ELF-1 (cell line): ENCODE measurements around the gene UNC119.

Experiments used
- DNase-seq: peaks from one replicate; pipeline ENCODE4 v3.0.0-alpha.2; 2016; ENCODE audit warnings: low read depth, low spot score

UNC119 gene

DNA sequence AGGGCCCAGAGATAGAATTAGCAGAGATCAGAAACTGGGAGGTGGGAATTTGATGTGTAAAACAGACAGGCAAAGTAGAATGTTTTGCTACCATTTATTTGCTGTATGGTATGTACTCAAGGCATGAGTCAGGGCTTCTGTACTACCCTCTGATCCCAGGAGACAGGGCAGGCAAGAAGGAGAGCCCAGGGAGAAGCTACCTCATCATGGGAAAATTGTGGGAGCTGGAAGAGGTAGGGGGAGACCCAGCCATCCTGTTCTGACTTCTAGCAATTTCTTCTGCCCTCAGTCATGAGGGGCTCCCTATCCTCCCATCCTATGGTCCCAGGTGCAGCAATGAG lies 20.6 kb upstream of the UNC119 start:
- no peak for DNase-seq

- no peak for DNase-seq
These were observed 20.0 kb upstream of the UNC119 start for GRCh38 chr17:28572259-28573039.

DNA sequence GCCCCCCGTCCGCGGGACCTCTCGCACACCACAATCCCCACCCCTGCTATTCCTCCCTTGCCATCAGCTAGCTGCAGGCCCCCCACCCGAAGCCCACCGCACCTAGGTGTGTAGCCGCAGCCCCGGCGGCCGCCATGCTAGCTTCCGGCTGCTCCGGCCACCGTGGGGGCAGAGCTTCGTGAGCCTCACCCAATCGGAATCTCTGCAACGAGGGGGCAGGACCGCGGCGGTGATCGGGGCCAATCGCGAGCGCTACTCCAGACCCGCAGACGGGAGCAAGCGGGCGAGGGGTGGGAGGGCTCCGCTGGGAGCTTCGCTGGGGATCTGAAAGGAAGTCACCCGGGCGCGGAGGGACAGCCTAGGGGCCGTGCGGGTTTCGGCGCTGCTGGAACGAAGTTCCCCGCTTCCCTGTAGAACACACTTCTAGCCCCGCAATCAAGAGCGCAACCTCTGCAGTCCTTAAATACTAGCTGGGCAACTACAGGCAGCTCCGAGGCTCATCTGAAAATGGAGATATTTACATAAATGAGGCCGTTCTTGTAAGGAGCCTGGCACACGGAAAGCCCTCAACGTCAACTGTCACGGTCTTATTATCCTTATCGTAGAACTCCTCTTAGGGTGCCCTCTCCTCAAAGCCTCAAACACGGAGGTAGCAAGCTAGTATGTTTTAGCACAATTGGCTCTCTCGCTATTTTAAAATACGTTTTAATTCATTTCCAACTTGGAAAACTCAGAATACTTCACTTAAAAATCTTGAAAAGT lies 19.1 kb upstream of the UNC119 start, which contains the start of gene PIGS:
TSS of gene PIGS (minus strand) at position 164 of the 762 bp plus-strand sequence. CDS start at position 136, 28 bp downstream.
- DNase-seq: peak; percentile 94

DNA sequence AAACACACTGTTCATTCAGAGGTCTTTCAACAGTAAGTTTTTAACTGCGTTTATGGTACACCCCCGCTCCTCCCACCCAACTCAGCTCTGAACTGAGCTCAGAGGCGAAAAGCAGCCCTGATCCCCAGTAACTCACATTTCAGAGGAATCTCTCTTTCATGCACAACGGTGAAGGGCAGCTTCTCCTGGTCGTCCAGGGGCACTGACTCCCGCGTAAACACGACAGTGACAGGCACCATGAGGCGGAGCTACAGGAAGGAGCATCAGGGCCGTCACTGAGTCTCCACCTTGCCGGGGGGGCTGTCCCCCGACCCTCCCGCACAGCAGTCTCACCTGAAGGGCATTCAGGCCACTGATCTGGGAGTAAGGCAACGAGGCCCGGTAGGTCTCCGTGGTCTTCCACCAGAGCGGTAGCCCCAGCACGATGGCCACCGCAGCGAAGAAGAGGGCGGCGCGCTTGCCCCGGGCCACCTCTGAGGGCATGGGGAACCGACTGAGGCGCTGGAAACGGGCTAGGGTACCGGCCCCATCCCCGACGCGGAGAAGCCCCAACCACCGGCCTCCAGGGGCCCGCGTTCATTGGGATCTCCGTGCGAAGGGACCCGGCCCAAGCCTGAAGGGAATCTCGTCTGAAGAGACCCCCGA lies 18.4 kb upstream of the UNC119 start:
- peak; percentile 63 for DNase-seq

GRCh38 chr17:28569446-28569845 lies 17.0 kb upstream of the UNC119 start:
- DNase-seq: no peak

- no peak for DNase-seq
These were observed 15.2 kb upstream of the UNC119 start for GRCh38 chr17:28567604-28568003.

DNA sequence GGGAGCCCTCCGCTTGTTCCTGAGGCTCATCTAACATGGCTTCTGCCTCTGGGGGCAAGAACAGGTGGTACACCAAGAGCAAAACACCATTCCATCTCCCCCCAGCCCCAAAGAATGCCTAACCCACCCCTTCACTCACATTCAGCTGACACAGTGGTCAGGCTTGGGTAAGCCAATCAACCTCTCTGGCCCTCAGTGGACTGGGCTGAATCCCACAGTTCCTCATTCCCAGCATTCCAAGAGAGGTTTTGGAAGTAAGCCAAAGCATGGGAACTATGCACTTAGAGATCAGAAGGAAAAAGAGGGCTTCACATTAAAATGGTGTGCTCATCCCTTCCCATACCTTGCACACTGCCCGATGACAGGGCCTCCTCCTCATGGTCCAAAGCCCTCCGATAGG lies 11.1 kb upstream of the UNC119 start:
- peak; percentile 32 for DNase-seq

DNA sequence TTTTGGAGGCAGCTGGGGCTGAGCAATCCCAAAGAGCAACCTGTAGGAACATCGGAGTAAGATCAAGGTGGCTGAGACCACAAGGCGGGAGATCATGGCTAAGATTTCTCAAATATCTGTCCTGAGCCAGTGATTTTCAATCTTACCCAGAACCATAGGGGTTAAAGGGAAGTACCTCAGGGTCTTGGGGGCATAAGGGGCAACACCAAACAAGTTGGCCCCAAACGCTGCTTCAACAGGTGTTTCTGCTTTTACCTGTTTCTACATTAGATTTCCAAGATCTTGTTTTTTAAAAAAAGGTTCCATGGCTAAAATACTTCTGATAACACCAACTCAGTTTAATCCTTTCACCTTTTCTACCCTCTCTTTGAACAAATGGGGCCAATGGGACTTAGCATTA lies 2.6 kb upstream of the UNC119 start:
- DNase-seq: no peak

GRCh38 chr17:28554565-28554964 lies 2.1 kb upstream of the UNC119 start:
- DNase-seq: no peak

- no peak for DNase-seq
These were observed 629 bp upstream of the UNC119 start for GRCh38 chr17:28553000-28553505.

DNA sequence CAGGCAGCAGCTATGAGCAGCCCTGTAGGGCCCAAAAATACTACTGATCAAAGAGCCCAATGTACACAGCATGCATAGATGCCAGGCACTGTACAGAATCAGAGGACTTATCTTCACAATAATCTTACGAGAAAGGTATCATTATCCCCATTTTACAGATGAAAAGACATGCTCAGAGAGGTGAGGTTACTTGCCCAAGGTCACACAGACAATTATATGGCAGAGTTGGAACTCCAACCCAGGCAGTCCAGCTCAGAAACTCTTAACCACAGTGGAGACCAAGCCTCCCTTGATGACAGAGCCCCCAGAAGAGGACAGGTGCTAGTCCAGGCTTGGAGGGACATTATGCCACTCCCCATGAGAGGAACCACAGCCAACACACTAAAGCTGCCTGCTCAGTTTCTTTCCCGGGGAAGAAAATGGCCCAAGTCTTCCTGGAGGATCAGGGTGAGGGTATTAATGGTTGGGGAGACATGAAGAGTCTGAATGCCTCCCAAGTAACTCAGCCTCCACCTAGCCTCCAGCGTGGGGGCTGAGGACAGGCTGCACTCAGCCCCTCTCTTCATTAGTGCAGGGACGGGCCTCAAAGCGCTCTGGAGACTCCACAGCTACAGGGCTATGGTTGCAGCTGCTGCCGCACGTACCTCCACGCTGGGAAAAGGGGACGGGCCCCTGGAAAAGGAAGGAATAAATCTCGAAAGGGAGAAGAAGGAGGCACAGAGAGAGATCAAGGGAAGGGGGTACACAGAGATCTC lies 826 bp downstream of the UNC119 start:
- no peak for DNase-seq

GRCh38 chr17:28550858-28551257 lies 1.6 kb downstream of the UNC119 start:
- DNase-seq: no peak

DNA sequence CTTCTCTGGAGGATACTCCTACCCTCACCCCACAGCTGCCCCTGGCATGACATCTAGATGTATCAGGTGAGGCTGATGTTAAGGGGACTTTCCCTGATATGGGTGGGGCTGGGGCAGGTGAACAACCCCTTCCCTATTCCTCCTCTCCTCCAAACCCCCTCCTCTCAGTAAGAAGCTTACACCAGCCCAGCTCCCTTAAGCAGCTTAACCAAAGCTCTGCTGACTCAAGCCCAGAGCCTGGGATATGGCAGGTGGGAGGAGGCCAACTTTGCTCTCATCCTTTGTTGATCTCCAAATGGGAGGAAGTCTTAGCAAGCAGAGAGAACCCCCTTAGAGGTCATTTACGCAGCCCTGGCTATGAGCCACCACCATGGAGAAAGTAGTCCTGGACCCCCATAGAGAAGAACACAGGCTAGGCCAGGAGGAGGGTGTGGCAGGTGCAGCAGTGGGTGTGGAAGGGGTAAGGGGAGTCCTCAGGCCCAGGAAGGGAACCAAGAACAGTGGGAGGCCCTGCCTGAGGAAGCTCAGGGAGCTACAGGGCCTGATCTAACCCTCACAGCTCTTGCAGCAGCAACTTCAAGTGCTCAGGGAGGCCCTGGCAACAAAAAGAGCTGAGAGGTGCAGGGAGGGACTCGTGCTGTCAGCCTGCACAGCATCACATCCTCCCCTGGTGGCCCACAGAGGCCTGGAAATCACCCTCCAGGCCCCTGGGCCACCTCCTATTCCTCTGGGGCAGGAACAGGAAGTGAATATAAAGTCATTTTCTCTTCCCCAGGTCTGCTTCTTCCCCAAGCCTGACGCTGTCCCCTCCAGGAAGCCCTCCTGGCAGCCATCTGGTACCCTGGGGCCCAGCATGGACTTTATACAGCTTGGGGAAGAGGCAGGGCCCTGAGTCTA lies 2.9 kb downstream of the UNC119 start:
- no peak for DNase-seq

DNA sequence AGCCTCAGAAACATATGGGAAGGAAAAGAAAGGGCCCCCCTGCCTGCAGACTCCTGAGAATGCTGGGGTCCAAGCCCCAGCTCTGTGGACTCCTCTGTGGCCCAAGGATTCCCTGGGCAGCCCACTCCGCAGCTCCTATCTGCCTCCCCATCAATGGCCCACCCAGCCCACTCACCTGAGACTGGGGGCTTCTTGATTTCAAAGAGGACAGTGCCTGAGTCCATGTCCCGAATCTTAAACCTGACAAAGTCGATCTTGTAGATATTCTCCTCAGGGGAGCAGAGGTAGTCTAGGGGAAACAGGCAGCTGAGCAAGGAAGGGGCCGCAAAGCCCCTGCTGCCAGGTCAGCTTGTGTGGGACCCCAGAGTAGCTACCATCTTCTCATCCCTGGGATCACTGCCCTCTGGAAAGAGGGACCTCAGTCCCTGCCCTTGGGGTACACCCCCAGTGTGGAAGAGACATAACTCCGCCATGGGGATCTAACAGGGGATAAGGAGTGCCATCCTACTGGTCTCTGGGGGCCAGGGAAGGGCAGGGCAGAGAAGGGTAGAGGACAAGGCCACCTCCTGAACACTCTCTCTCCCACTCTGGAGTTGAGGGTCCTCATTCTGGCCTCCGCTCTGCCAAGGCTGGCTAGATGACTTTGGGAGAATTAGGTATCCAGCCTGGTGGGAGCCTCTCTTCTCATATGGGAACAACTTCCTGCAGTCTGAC lies 3.9 kb downstream of the UNC119 start:
- DNase-seq: no peak

DNA sequence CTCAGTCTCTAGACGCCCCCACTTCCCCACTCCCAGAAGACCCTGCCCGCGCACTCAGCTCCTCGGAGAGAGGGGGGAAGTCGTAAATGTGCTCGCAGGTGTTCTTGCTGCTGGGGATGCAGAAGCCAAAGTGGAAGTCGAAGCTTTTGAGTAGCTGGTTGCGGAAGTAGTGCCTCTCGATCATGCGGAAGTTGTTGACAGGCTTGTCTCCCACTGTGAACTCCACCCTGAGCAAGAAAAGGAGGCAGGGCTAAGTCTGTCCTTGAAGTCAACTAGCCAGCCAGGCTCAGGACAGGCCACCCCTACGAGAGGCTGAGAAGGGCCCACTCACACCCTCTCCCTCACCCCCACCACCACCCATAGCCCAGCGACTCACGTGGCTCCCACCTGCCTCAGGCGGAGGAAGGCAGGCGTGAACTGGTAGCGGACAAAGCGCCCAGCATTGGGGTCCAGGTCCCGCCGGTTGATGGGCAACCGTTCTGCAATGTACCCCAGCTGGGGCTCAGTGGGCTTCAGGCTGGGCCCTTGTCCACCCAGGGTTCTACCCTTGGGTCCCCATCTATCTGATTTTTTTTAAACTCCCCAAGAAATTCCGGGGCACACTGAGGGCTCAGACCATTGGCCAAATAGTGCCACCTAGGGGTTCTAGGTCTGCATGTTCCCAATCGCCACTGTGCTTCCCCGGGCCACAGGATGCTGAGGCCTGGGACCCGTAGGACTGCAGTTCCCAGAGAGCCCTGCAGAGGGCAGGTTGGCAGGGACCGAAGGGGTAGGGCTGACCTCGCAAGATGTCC lies 4.6 kb downstream of the UNC119 start:
- DNase-seq: peak; percentile 89

DNA sequence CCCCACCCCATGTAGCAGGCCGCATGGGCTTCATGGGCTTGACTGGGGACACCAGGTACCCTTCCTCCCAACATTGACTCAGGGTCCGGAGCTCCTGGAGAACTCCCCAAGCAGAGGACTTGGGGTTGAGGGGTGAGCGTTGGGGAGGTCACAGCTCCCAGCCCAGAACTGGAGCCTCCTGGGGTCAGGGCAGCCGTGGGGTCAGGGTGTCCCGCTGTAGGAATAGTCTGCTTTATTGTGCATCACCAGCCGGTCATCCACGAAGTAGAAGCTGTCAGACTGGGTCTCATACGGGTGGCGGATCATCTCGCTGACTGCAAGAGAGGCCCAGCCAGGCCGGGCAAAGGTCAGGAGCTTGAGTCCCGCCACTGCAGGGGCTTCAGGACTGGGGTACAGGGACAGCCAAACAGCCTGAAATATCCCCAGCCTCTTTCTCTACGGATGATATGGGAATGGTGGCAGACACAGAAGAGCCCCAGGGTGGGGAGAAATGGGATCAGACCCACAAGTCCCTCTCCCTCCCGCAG lies 5.3 kb downstream of the UNC119 start:
- DNase-seq: no peak

- no peak for DNase-seq
These were observed 6.5 kb downstream of the UNC119 start for GRCh38 chr17:28545787-28546415.

DNA sequence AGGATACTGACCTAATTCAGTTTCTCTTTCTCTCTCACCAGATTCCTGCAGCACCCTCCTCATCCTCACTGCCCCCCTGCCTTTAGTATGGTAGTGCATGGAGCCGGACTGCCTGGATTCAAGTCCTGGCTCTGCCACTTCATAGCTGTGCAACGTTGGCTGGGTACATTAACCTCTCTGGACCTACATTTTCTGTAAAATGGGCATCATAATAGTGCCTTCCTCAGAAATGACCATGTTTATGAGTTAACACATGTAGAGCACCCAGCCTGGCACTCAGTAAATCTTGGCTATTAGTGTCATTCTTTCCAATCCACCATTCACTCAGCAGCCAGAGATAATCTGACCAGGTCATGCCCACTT lies 7.3 kb downstream of the UNC119 start:
- no peak for DNase-seq
